Forelimb muscle (tissue), 1 donor: Measurements from ENCODE around the gene MOB1A. TPM values are rescaled to one million over a fixed set of nuclear protein-coding genes. Genes with fewer than 3 reads are reported as not detected.
"Not testable (repeated sequence)": the region's sequence is repeated elsewhere in the genome, so short reads cannot be mapped to it uniquely, and the experiment has no call there.

Source experiments
- DNase-seq: peaks from one replicate; pipeline ENCODE4 v3.0.0-alpha.2; 2013; ENCODE audit warnings: low read depth
- polyA plus RNA-seq: library from polyadenylated mRNA; unstranded; fragments of 120-200 nt; gene quantifications from one replicate; pipeline ENCODE4 v1.2.1, GENCODE V29; 2013; ENCODE audit not compliant: insufficient read length

MOB1A gene
- polyA plus RNA-seq, result 41.5 TPM

DNA sequence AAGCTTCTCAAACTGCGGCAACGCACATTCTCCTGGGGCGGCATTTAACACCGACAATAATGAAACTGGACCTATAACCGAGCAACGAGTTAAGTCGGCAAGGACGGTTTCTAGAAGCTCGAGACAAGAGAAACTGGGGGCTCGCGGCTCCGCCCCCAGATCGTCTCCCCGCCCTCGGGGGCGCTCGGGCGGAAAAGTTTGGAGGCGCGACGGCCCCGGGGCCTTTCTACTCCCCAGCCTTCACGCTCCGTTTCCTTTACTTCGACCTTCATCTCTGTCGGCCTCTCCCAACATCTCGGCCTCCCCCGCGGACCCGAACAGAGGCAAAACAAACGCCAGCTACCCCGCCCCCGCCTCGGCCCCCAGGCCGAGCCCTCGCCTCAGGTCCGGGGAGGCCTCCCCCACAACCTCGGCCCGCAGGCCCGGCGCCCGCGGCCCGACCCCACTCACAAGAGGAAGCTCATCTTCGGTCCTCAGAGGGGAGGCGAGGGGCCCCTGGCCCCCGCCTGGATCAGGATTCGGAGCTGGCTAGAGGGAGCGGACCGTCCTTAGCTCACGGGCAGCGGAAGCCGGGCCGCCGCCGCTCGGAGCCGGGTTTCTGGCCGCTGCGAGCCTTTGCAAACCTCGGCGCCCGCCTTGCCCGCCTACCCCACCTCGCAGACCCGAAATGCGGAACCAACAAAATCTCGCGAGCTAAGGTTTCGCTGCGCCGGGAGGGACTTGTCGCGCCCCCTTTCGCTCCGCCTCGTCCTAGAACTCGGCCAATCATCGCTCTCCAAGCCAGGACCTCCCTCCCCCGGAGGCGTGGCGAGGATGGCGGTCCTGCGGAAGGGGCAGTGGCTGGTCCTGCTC, at the start of gene MOB1A:
Gene MOB1A (minus strand): TSS at position 669 of the 852 bp plus-strand sequence. CDS start 205 bp downstream, at position 464.
- DNase-seq, result peak; percentile 97

DNA sequence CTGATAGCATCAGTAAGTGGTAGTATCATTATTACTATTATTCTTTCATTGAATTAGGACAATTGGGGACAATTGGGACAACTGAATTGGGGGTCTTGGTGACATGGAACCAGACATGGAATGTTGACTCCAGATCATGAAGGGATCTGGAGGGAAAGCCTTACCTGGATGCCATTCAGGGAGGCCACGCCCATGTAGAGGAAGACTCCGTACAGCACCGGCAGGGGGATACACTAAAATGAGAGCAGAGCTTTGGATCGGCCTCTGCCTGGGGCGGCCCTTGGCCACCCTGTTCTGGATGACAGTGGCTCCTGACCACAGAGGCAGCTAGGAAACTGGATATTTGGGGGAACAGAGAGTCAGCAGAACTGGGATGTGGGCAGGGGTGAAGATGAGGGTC, 49.0 kb upstream of the MOB1A start:
- no peak for DNase-seq

DNA sequence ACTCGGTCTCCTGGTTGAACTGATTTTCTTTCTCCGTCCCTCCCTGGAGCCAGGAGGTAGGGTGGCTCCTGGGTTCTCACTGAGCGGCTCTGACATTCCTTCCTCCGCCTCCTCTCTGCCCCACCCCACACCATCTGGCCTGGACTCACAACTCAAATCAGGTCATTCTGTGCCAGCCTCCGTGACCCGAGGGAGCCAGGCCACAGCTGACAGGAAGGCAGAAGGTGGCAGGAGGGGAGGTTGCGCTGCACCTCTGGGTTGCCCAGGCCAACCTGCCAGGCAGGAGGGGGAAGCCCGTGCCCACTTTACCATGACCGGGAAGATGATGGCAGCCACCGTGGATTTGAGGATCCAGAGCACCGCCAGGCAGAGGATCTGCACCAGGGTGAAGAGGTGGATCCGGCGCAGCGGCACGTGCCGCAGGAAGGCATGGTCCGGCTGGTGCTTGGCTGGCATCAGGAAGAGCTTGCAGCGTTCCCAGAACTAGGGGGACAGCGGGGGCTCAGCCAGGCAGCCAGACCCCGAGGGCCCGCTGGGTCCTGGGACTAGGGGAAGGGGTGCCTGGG, 48.1 kb upstream of the MOB1A start:
- no peak for DNase-seq

DNA sequence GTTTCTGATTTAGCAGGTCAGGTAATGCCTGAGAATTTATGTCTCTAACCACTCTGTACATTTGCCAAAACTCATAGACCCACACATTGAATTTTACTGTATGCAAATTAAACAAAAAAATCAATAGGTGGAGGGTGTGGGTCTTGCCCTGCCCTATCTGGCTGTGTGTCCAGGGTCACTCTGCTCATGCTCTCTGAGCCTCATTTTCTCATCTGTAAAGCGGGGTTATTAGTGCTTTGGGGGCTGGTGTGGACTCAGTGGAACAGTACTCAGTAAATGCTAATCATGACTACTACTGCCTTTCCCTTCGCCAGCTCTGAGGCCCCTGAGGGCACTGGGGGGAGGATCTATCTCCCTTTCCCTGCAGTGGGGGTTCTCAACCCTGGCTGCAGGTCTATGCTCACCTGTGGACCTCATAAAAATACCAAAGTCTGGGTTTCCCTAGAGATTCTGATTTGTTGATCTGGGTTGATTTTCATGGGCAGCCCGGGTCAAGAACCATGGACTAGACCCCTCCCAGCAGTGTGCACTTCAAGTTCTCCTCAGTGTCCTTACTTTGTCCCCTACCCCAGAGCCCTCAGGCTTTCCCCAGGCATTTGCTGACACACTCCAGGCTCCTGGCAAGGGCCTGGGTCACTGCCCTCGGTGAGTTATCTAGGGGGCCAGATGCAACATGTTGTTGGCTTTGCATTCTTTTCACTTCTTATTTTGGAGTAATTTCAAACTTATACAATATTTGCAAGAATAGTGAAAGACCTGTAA, 47.2 kb upstream of the MOB1A start:
- DNase-seq, result no peak

DNA sequence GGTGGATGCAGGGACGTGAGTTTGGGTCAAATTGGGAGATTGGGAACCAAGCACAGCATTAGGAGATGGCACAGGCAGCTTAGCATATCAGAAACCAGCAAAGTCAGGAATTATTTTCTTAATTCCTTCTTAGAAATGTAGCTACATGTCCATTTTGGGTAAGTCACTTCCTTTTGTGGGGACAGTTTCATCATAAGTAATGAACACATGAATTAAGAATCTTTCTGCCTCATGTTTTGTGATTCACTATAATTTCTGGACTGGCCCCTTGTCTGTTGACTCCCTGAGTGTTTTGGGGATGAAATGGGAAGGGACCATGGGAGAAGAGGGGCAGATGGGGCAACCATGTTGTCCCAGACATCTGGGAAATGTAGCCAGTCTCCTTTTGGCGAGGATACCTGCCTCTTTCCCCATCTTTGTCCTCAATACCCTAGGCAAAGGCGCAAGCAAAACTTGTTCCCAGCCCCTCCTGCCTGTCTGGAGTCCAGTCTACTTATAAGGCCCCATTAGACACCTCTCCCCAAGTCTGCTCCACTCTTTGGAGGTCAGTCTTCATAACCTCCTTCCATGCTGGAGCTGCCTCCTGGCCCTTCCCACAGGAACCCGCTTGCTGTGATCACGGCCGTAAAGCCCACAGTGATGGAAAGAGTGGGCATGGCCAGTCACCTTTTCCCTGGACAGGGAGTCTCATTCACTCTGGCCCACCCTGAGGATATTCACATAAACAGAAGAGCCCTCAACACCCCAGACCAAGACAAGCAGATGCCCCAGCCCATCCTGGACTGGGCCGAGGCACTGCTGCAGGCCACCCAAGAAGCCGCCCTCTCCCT, 45.5 kb upstream of the MOB1A start:
- no peak for DNase-seq

DNA sequence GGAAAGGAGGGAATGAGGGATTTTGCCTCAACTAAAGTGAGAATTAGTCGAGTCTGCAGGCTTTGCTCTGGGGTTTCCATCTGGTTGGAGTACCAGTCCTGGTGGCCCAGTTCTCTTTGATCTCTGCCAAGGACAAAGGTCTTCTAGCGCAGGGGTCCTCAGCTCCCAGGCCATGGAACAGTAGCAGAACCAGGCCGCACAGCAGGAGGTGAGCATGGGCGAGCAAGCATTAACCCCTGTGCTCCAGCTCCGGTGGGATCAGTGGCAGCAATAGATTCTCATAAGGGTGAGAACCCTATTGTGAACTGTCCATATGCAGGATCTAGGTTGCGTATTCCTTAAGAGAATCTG, 43.6 kb upstream of the MOB1A start:
- no peak for DNase-seq

DNA sequence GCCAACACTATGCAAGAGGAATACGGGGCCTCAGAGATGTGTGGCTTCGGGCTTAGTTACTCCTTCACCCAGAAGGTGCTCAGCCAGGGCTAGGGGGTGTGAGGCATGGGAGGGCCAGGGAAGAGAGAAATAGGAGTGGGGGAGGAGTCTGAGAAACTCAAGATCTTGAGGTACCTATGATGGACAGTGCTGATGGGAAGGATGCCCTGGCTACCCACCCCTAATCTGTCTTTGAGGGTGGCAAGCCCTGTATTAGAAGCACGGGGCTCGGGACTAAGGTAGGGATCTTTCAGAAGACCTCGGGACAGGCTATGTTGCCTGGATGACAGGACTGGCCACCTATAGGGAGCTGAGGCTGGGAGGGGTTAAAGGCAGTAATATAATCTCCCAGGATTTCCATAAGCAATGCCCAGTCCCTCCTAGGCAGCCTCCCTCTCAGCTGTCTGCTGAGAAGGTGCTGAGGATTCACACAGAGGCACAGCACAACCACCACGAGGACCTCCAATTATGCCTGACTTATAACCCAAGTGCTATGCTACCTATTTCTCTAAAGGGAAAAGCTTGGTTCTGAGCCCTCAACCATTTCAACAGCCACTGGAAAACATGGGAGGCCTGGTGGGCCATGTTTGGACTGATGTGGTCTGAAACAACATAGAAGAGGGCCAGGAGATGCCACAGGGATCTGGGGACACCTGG, 43.1 kb upstream of the MOB1A start:
- DNase-seq, result no peak

DNA sequence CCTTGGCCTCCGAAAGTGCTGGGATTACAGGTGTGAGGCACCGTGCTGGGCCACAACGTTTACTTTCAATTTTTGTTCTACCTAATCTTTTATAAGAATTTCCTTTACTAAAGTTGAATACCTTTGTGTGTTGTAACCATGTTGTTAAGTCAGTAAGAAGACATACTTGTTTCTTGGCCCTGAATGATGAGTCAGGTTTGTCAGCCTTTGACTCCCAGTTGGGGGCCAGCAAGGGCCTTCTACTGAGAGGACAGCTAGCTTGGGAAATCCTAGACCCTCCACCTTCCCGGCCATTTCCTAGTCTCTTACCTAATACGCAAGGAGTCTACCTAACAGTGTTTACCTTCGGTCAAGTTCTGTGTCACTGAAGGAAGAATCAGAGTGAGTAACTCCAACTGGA, 42.4 kb upstream of the MOB1A start:
- no peak for DNase-seq

DNA sequence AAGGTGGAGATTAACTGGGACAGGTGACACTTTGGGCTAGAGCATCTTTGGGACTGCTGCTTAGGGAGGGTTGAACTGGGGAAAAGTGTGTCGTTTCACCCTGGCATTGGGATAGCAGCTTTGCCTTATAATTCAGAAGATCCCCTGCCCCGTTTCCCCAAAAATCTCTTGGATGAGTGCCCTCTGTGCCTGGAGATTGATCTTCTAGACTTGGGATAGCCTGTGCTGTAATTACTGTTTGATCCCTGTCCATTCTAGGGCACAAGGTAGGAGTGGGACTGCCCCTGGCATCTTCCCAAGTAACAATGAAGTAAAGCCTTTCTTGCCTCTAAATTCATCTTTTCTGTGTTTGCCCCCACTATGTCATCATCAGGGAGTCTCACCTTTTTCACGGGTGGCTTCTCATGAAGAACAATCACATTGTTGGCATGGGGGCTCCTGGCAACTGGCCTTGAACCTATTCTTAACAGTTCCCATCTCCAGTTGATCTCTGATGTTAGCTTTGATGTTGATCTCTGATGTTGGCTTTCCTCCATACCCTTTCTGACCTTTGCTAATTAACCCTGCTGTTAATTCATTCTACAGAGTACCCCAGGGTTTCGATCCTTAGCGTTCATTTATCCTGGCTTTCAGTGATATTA, 41.3 kb upstream of the MOB1A start:
- DNase-seq, result no peak

DNA sequence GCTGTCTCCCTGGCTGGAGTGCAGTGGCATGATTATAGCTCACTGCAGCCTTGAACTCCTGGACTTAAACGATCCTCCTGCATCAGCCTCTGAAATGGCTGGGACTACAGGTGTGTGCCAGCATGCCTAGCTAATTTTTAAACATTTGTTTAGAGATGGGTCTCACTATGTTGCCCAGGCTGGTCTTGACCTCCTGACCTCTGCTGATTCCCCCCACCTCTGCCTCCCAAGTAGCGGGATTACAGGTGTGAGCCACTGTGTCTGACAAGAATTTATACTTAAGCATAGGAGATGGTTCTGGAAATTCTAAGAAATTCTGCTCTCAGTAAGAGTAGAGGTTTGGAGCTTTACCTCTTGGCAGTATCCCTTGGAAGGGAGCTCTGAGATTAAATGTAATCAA, 38.0 kb upstream of the MOB1A start:
- no peak for DNase-seq

DNA sequence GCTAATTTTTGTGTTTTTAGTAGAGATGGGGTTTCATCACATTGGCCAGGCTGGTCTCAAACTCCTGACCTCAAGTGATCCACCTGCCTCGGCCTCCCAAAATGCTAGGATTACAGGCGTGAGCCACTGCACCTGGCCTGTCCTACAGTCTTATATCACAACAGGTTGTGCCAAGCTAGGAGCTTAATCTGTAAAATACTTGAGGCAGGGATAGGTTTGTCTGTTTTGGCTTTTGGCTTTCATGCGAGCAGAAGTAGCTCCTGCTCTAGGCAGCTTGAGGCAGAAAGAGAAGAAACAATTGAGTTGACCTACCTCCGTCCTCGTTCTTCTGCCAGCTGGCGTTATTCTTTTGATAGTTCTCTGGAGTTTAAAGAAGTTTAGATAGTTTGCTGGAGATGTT, 37.1 kb upstream of the MOB1A start:
- DNase-seq, result not testable (repeated sequence)

DNA sequence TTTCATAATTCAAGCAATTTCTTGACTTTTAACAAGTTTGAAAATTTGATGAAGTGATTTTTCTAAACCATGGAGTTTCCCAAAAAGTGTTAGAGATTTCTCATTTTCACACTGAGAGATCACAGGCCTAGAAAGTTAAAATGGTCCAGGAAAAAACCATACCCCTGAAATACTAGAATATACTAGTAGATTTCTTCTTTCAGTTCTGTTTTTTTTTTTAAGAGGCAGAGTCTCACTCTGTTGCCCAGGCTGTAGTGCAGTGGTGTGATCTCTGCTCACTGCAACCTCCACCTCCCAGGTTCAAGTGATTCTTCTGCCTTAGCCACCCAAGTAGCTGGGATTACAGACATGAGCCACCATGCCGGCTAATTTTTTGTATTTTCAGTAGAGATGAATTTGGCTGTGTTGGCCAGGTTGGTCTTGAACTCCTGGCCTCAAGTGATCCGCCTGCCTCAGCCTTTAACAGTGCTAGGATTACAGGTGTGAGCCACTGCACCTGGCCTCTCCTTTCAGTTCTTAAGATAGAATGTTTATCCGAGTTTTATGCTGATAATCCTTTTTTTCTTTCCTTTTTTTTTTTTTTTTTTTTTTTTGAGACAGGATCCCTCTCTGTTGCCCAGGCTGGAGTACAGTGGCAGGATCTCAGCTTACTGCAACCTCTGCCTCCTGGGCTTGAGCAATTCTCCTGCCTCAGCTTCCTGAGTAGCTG, 34.2 kb upstream of the MOB1A start:
- DNase-seq, result no peak

DNA sequence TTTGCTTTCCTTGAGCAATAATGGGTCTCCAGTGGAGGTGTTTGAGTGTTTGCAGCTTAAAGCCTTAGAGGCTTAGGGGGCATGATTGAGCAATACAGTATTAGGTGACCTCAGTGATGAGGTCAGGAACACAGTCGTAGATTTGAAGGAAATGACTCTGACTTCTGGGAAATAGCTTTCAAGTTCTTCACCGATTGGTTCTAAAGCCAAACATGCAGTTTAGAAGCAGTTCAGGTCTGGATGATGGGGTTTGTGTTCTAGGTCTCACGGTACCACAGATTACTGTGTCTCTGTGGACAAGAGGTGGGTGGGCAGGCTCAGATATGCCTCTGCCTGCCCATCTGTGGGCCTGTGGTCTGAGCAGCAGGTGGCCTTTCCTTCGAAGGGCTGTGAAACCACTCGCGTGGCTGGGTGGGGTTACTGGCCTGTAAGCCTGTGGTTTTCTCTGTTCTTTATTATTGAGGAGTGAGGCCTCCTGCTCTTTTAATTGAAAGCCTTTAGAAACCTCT, 27.6 kb upstream of the MOB1A start:
- no peak for DNase-seq

DNA sequence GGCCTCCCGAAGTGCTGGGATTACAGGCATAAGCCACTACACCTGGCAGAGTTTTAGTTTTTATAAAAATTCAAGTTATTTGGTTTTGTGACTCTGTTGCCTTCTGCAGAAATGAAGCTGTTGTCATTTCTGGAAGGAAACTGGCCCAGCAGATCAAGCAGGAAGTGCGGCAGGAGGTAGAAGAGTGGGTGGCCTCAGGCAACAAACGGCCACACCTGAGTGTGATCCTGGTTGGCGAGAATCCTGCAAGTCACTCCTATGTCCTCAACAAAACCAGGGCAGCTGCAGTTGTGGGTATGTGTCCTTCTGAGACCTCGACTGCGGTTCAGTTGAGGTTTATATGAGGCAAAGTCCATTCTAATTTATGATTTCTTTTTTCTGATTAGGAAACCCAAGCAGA, 26.9 kb upstream of the MOB1A start:
- no peak for DNase-seq

DNA sequence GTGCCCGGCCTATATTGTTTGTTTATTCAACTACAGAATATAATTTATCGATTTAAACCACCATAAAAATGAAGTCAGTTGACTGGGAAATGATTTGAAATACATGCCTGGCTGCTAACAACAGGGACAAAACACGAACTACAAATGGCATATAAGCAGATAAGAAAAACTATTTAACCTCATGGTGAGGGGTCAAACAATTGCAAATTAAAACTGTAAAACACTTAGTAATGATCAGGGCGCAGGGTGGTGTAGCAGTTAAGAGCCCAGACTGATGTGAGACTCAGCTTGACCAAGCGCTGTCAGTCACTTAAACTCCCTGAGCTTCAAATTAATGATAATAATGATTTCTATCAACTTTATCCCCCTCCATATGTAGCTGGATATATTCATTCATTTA, 26.4 kb upstream of the MOB1A start:
- no peak for DNase-seq

DNA sequence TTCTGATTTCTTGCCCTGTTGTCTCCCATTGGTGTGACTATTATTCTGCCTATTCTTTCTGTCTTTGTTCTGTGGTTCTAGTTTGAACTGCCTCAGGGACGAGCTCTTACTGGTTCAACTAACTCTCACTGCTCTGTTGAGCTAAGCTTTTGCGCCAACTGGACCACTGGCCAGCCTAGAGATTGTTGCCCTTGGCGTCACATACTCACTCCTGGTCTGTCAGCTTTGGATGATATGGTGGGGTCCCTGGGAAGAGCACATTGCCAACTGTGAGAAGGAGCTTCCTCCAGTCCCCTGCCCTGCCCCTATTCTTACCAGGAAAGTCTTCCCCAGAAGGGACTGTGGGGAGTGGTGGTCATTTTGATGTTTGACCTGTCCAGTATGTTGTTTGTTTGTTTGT, 25.8 kb upstream of the MOB1A start:
- no peak for DNase-seq

DNA sequence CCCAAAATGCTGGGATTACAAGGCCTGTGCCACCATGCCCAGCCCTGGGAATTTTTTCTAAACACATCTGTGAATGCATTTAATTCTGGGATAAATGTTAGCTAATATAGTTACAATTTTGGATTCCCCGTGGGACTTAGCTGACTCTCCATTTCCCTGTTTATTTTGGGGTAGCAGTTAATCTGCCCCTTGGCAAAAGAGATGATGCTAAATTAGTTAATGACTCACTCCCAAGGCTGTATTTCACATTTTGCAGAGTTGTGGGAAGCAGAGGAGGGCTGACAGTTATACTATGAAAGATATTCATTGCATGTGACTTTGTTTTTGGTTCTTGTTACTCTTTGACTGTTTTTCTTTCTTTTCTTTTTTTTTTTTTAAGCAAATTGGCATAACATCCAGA, 22.9 kb upstream of the MOB1A start:
- DNase-seq, result no peak

DNA sequence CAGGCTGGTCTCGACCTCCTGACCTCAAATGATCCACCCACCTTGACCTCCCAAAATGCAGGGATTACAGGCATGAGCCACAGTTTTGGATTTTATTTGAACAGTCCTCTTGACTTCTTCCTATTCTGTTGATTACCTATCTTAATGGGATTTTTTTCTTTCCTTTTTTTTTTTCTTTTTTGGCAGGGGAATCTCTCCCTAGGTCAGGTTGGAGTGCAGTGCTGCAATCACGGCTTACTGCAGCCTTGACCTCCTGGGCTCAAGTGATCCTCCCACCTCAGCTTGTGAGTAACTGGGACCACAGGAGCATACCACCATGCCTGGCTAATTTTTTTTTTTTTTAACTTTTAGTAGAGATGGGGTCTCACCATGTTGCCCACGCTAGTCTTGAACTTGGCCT, 22.5 kb upstream of the MOB1A start:
- no peak for DNase-seq

DNA sequence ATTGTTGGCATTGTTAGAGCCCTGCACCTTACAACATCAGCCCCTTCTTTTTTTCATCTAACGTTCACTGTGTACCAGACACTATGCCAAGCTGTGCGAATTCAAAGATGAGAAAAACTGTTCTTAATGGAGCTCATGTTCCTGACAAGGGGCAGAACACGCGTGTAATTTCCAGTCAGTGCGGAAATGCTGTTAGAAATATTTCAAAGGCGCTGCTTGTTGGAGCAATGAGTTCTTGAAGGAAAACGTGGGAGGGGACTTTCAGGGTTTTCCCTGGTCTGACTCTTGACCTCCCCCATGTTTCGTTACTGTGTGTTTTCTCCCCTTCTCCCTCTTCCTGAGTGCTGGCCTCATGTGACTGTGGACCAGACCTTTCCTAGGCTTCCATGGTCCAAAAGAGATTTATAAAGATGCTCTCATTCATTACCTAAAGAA, 21.2 kb upstream of the MOB1A start:
- no peak for DNase-seq

DNA sequence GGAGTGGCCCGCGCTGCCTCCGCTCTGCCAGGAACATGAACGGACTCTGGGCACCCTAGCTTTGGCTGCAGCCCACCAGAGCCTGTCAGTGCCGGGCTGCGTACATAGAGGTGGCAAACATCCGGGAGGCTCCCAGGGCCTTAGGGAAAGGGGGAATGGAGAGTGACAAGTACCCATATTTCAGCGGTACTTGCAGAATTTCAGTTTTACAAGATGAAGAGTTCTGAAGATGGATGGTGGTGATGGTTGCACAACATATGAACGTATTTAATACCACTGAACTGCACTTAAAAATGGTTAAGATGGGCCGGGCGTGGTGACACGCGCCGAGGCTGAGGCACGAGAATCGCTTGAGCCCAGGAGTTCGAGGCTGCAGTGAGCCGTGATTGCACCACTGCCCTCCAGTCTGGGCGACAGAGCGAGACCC, 20.6 kb upstream of the MOB1A start:
- DNase-seq, result no peak
